ENCODE measurements around the gene DISC1.

DNA sequence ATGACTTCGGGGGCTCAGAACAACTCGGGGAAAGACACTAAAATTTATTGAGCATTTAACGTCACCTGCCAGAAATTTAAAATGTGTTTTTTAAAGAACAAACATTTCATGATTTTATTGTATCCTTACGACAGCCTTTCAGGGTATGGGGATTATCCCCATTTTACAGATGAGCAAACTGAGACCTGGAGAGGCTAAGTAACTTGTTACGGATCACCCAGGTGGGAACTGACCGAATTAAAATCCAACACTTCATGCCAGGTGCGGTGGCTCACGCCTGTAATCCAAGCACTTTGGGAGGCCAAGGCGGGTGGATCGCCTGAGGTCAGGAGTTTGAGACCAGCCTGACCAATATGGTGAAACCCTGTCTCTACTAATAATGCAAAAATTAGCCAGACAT, 50.9 kb downstream of the DISC1 start:
- TF ChIP-seq CTCF (IDR thresholded peaks at IDR 0.05; ENCODE audit: low read depth, low read length) (no peak), EZH2phosphoT487 (IDR thresholded peaks at IDR 0.05; ENCODE audit: low read depth) (no peak)
